HG03108 (cell line): ENCODE data around the gene ARMH1.
A peak's percentile ranks its signal among the peaks of the same experiment; 100 is the strongest.
"Not testable (repeated sequence)": the region's sequence is repeated elsewhere in the genome, so short reads cannot be mapped to it uniquely, and the experiment has no call there.

Experiments used
- ATAC-seq: cut with Tn5 transposase; IDR thresholded peaks from one replicate; pipeline ENCODE4 v1.9.1; 2021; ENCODE audit warnings: moderate library complexity; ENCODE audit not compliant: unreplicated experiment

ARMH1 gene

GRCh38 chr1:44721485-44722361 lies 47.2 kb downstream of the ARMH1 start:
- ATAC-seq = peak; percentile 78

GRCh38 chr1:44723064-44723463 lies 48.5 kb downstream of the ARMH1 start:
- no peak for ATAC-seq

GRCh38 chr1:44723496-44724295 lies 49.2 kb downstream of the ARMH1 start:
- no peak for ATAC-seq

GRCh38 chr1:44724296-44724954 lies 49.9 kb downstream of the ARMH1 start:
- no peak for ATAC-seq

- ATAC-seq = no peak
Measured at GRCh38 chr1:44724955-44725698, 50.6 kb downstream of the ARMH1 start.

- peak; percentile 59 for ATAC-seq
Measured at GRCh38 chr1:44730741-44731512, 56.4 kb downstream of the ARMH1 start, which contains the start of gene RNU5D-1. TSS of gene RNU5D-1 (minus strand) at chr1:44731170.

- no peak for ATAC-seq
Measured at GRCh38 chr1:44733365-44733764, 58.9 kb downstream of the ARMH1 start.

GRCh38 chr1:44733784-44734183 lies 59.3 kb downstream of the ARMH1 start:
- ATAC-seq = no peak

- no peak for ATAC-seq
Measured at GRCh38 chr1:44735992-44736391, 61.5 kb downstream of the ARMH1 start.

GRCh38 chr1:44738953-44739306 lies 64.4 kb downstream of the ARMH1 start:
- not testable (repeated sequence) for ATAC-seq

GRCh38 chr1:44739307-44740178 lies 65.0 kb downstream of the ARMH1 start, which contains the start of gene KIF2C:
TSS of gene KIF2C (plus strand) at chr1:44739837. CDS start at chr1:44739933, 96 bp downstream.
- peak; percentile 98 for ATAC-seq

GRCh38 chr1:44740179-44740617 lies 65.7 kb downstream of the ARMH1 start:
- no peak for ATAC-seq

GRCh38 chr1:44743211-44743610 lies 68.7 kb downstream of the ARMH1 start:
- ATAC-seq = no peak

- ATAC-seq = no peak
Measured at GRCh38 chr1:44747878-44748277, 73.4 kb downstream of the ARMH1 start.

- ATAC-seq = no peak
Measured at GRCh38 chr1:44757420-44757819, 82.9 kb downstream of the ARMH1 start.

GRCh38 chr1:44759077-44759476 lies 84.6 kb downstream of the ARMH1 start:
- no peak for ATAC-seq

GRCh38 chr1:44760876-44761275 lies 86.4 kb downstream of the ARMH1 start:
- ATAC-seq = no peak

- not testable (repeated sequence) for ATAC-seq
Measured at GRCh38 chr1:44766421-44766820, 91.9 kb downstream of the ARMH1 start.
